Endothelial cell of umbilical vein (primary cell): Measurements from ENCODE around the gene CNIH4. TPM values are rescaled to one million over a fixed set of nuclear protein-coding genes. Genes with fewer than 3 reads are reported as not detected.

Source experiments
- BruUV-seq: library from RNA; stranded (reverse); fragments of 400-500 nt; replicated peaks from 2 replicates; lab custom pipeline; 2021; lab: Mats Ljungman, UMichigan
- CTCF ChIA-PET: fragments of 300-600, 350-600 bp; sonication (Branson Sonifier 250); formaldehyde crosslinking; loops from one replicate; lab custom pipeline; 2021; ENCODE audit warnings: antibody characterized with exemption, inconsistent platforms; lab: Charles Lee
- POLR2A ChIA-PET: fragments of 300-600, 350-600 bp; sonication (Branson Sonifier 250); formaldehyde crosslinking; loops from one replicate; lab custom pipeline; 2021; ENCODE audit warnings: antibody characterized with exemption, inconsistent platforms; lab: Charles Lee
- DNase-seq: peaks from one replicate; pipeline ENCODE4 v3.0.0-alpha.2; 2011; ENCODE audit warnings: low read depth, low spot score
- FAIRE-seq: peaks from 2 replicates; lab custom pipeline; 2011; peaks lifted over from hg19 to GRCh38; lab: Jason Lieb, UNC
- H2AFZ ChIP-seq: 2 replicates; pipeline ENCODE4 v1.6.0; 2012; ENCODE audit warnings: low read depth, low read length, control low read depth, inconsistent platforms
- H3K27ac ChIP-seq: 2 replicates; pipeline ENCODE4 v1.5.1; 2011; ENCODE audit warnings: low read depth, mild to moderate bottlenecking, control low read depth, low read length, moderate library complexity; ENCODE audit not compliant: insufficient read depth
- H3K27me3 ChIP-seq, 2 experiments: 2 replicates each; pipeline versions ENCODE4 v1.6.0 to v1.6.1; 2011; ENCODE audit warnings: low read length in 2 of 2, mixed read lengths in 1 of 2; ENCODE audit not compliant: control insufficient read depth in 2 of 2, insufficient read depth in 2 of 2
- H3K36me3 ChIP-seq, 2 experiments: 2 replicates in 1 of 2; 3 replicates in 1 of 2; pipeline ENCODE4 v1.5.1; 2011; ENCODE audit warnings: low read length in 2 of 2, mild to moderate bottlenecking in 1 of 2, moderate library complexity in 1 of 2; ENCODE audit not compliant: control insufficient read depth in 2 of 2, insufficient read depth in 2 of 2; ENCODE audit errors: extremely low read depth in 1 of 2
- H3K4me1 ChIP-seq: 3 replicates; pipeline ENCODE4 v1.5.1; 2011; ENCODE audit warnings: mild to moderate bottlenecking, low read length; ENCODE audit not compliant: control insufficient read depth, insufficient read depth; ENCODE audit errors: extremely low read depth
- H3K4me2 ChIP-seq: 2 replicates; pipeline ENCODE4 v1.6.1; 2011; ENCODE audit warnings: low read length, control low read depth, mixed read lengths; ENCODE audit not compliant: insufficient read depth
- H3K4me3 ChIP-seq, 3 experiments: fragments of 200-600 bp in 1 of 3; sonication (generic), shearing (Covaris generic) in 1 of 3; replicated peaks in 1 of 3; 2 replicates each; pipeline ENCODE4 v1.5.1; 2011 to 2016; ENCODE audit warnings: control low read depth in 3 of 3, low read length in 3 of 3, mild to moderate bottlenecking in 2 of 3, inconsistent platforms in 1 of 3, low read depth in 1 of 3, moderate library complexity in 1 of 3; ENCODE audit not compliant: insufficient read depth in 1 of 3
- H3K79me2 ChIP-seq: 2 replicates; pipeline ENCODE4 v1.6.0; 2012; ENCODE audit warnings: low read length, inconsistent platforms; ENCODE audit not compliant: control insufficient read depth, insufficient read depth
- H3K9ac ChIP-seq: replicated peaks from 2 replicates; pipeline ENCODE3; 2011; ENCODE audit warnings: low read length, control low read depth; ENCODE audit not compliant: insufficient read depth; ENCODE audit errors: extremely low read depth
- H3K9me1 ChIP-seq: replicated peaks from 3 replicates; pipeline ENCODE4 v1.6.0; 2011; ENCODE audit warnings: mild to moderate bottlenecking, low read length; ENCODE audit not compliant: control insufficient read depth, insufficient read depth; ENCODE audit errors: extremely low read depth
- H3K9me3 ChIP-seq: replicated peaks from 2 replicates; pipeline ENCODE4 v1.5.1; 2012; ENCODE audit warnings: low read length, inconsistent platforms; ENCODE audit not compliant: control insufficient read depth, insufficient read depth
- H4K20me1 ChIP-seq: replicated peaks from 2 replicates; pipeline ENCODE3; 2011; ENCODE audit warnings: mild to moderate bottlenecking, low read length; ENCODE audit not compliant: control insufficient read depth, insufficient read depth; ENCODE audit errors: extremely low read depth
- CTCF ChIP-seq, 2 donors: IDR thresholded peaks; 1 replicate in 1 of 2; 2 replicates in 1 of 2; pipeline ENCODE4 v1.5.1; 2011; ENCODE audit warnings: low read length in 2 of 2, mild to moderate bottlenecking in 2 of 2, moderate library complexity in 2 of 2, control low read depth in 1 of 2, inconsistent platforms in 1 of 2, low read depth in 1 of 2; ENCODE audit not compliant: insufficient read depth in 1 of 2; ENCODE audit errors: extremely low read depth in 1 of 2
- EZH2 ChIP-seq: IDR thresholded peaks from 2 replicates; pipeline ENCODE4 v1.6.1; 2012; ENCODE audit warnings: borderline replicate concordance, low read depth, mild to moderate bottlenecking, moderate library complexity, low read length, inconsistent platforms; ENCODE audit not compliant: severe bottlenecking
- FOS ChIP-seq: IDR thresholded peaks from 2 replicates; pipeline ENCODE4 v1.6.1; 2011; ENCODE audit warnings: mild to moderate bottlenecking, low read length, moderate library complexity, borderline replicate concordance; ENCODE audit not compliant: insufficient read depth
- GATA2 ChIP-seq: IDR thresholded peaks from 2 replicates; pipeline ENCODE4 v1.7.0; 2011; ENCODE audit warnings: low read depth, mild to moderate bottlenecking, moderate library complexity, mixed read lengths, low read length; ENCODE audit not compliant: insufficient read length, insufficient read depth
- JUN ChIP-seq: IDR thresholded peaks from 2 replicates; pipeline ENCODE4 v1.6.1; 2011; ENCODE audit warnings: borderline replicate concordance, low read depth; ENCODE audit not compliant: insufficient read length, insufficient read depth
- MYC ChIP-seq: IDR thresholded peaks from one replicate; pipeline ENCODE4 v1.6.1; 2011; ENCODE audit warnings: mild to moderate bottlenecking, low read depth, low read length
- POLR2A ChIP-seq: IDR thresholded peaks from 2 replicates; pipeline ENCODE4 v1.6.1; 2012; ENCODE audit warnings: low read depth, mild to moderate bottlenecking, control low read depth, low read length
- POLR2AphosphoS5 ChIP-seq: IDR thresholded peaks from 2 replicates; pipeline ENCODE4 v1.6.1; 2012; ENCODE audit warnings: low read depth, mild to moderate bottlenecking, control low read depth, low read length, moderate library complexity; ENCODE audit not compliant: insufficient read depth
- dilution Hi-C: fragments of 300-500 bp; cut with MboI; formaldehyde crosslinking; loops from one replicate; pipeline ENCODE4 v1.15.0; 2019; ENCODE audit warnings: low sequenced_read_pairs; ENCODE audit not compliant: extremely low pct_ligation_motif_present
- intact Hi-C: fragments of 100-400 bp; cut with micrococcal nuclease; formaldehyde crosslinking; loops from one replicate; pipeline ENCODE4 v1.10.0; 2022
- polyA plus RNA-seq, 4 experiments: library from polyadenylated mRNA; depleted of rRNA in 3 of 4; stranded (reverse) in 3 of 4; unstranded in 1 of 4; fragments of >200 nt; gene quantifications; 2 replicates each; pipeline versions ENCODE4 v1.2.1 to v1.2.3, GENCODE V29; 2011 to 2012; ENCODE audit warnings: missing spikeins in 1 of 4
- total RNA-seq: library from RNA; stranded (reverse); gene quantifications from 2 replicates; pipeline ENCODE4 v1.2.3, GENCODE V29; 2021
- TF ChIP-seq, protein P1 (sequence below): IDR thresholded peaks from 2 replicates; pipeline ENCODE4 v1.6.1; 2011; ENCODE audit not compliant: insufficient read depth, insufficient read length

CNIH4 gene
- total and polyA plus RNA-seq, 2 donors (not counting 3 experiments of a cell fraction or from before 2014, with no cell fraction given): 74.9 to 118 TPM

DNA sequence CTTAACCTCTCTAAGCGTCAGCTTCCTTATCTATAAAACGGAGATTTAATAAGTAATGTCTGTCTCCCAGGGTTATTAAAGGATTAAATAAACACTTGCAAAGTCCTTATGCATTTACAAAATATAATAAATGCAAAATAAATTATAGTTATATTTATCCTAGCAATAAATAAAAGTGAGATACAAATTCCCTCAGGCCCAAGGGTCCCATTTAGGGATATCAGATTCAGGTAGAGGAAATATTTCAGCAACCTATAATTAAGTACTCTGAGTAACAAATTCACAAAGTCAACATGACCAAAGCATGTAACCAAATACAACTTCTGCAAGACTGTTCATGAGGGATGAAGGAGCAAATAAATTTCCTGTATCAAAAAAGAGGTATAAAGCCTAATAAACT is 44.7 kb upstream of the CNIH4 start:
- H3K9me3 ChIP-seq: no peaks in the 10 kb centered on the region
- H3K4me2 ChIP-seq: no peak overlapping the region
- no peaks in the 10 kb centered on the region for H3K79me2 ChIP-seq
- ChIA-PET CTCF (no interaction called here), POLR2A (interaction anchor here (0.7 kb wide), 1 partner anchor 71 kb away, joined by 3 read pairs; no protein-coding TSS in a partner anchor)
- H3K4me3 ChIP-seq: no peak overlapping the region
- H3K27me3 ChIP-seq: no peaks in the 10 kb centered on the region
- no peaks in the 10 kb centered on the region for H4K20me1 ChIP-seq
- DNase-seq (no peak), FAIRE-seq (no peak)
- BruUV-seq: no TSS peak
- no peaks in the 10 kb centered on the region for H3K4me1 ChIP-seq
- no peak for TF ChIP-seq POLR2A
- no peak for TF ChIP-seq CTCF (IDR thresholded peaks at IDR 0.05; ENCODE audit: extremely low read depth in 1 of 2, insufficient read depth in 1 of 2, low read depth in 1 of 2, low read length in 2 of 2)
- no peak for TF ChIP-seq GATA2
- no peak for TF ChIP-seq MYC
- no peak for TF ChIP-seq FOS
- TF ChIP-seq POLR2AphosphoS5: no peak
- TF ChIP-seq EZH2: no peak
- TF ChIP-seq JUN: no peak
- TF ChIP-seq, protein P1, sequence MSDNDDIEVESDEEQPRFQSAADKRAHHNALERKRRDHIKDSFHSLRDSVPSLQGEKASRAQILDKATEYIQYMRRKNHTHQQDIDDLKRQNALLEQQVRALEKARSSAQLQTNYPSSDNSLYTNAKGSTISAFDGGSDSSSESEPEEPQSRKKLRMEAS: no peak
- intact Hi-C loops (no loop called here), dilution Hi-C loops (no loop called here)
- peaks cover 6 to 11% of the 10 kb centered on the region in 2 experiments for H3K36me3 ChIP-seq
- H3K9ac ChIP-seq: no peak overlapping the region
- H3K9me1 ChIP-seq: no peaks in the 10 kb centered on the region
- no peak overlapping the region for H3K27ac ChIP-seq
- H2AFZ ChIP-seq: no peak overlapping the region
